HL-60 (cell line): ENCODE measurements around the gene DOP1A.

Source experiments
- CTCF ChIP-seq: IDR thresholded peaks from one replicate; pipeline ENCODE4 v1.5.1; 2011; ENCODE audit warnings: low read length, control low read depth, inconsistent platforms; ENCODE audit not compliant: insufficient read depth
- GABPA ChIP-seq: IDR thresholded peaks from 2 replicates; pipeline ENCODE4 v1.6.1; 2012; ENCODE audit warnings: low read depth

- no peak for TF ChIP-seq CTCF
- no peak for TF ChIP-seq GABPA
Observed at GRCh38 chr6:83119742-83120300, 52.4 kb downstream of the DOP1A start.
